ENCODE data around the gene OIT3.
A peak's percentile ranks its signal among the peaks of the same experiment; 100 is the strongest.

OIT3 gene

DNA sequence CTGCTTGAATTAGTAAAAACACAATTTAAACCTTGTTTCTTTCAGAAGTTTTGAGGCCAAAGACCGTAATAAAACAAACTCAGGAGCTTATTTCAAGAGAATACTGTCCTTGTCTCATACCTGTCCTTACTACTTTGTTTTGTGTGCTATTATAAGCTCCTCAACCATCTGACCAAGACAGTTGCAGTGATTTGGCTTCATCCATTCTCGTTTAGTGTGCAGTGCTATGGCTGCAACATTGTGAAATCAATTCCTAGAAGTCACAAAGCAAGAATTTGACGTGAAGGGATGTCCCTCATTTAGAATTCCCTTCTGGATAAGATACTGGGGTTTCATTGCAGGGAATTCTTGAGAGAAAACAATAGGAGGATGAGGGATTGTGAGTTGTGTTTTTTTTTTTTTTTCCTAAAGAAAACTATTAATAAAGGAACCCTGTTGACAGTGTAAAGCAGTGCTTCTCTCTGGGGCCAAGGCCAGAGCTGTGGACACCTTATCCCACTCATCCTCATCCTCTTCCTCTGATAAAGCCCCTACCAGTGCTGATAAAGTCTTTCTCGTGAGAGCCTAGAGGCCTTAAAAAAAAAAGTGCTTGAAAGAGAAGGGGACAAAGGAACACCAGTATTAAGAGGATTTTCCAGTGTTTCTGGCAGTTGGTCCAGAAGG is at the start of gene OIT3:
Gene OIT3, plus strand, starts transcription at position 604 of the 663 bp plus-strand sequence. CDS start 60 bp downstream, outside the sequence.
- no peak for DNase-seq (ENCODE audit: insufficient read length, low spot score)
- FAIRE-seq, result no peak
- no peak for TF ChIP-seq POLR2A (IDR thresholded peaks at IDR 0.05; ENCODE audit: low read depth, low read length)

DNA sequence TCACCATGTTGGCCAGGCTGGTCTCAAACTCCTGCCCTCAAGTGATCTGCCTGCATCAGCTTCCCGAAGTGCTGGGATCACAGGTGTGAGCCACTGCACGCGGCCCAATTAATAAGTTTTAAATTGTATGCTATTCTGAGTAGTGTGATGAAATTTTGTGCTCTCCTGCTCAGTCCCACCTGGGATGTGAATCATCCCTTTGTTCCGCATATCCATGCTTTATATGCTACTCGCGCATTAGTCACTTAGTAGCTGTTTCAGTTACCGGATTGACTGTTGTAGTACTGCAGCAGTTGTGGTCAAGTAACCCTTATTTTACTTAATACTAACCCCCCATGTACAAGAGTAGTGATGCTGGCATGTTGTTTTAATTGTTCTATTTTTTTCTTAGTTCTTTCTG is 47.3 kb upstream of the OIT3 start:
- no peak for TF ChIP-seq POLR2A (IDR thresholded peaks at IDR 0.05; ENCODE audit: low read depth, low read length)
- DNase-seq (ENCODE audit: insufficient read length, low spot score), result peak; percentile 67
- peak; percentile 100 for FAIRE-seq

DNA sequence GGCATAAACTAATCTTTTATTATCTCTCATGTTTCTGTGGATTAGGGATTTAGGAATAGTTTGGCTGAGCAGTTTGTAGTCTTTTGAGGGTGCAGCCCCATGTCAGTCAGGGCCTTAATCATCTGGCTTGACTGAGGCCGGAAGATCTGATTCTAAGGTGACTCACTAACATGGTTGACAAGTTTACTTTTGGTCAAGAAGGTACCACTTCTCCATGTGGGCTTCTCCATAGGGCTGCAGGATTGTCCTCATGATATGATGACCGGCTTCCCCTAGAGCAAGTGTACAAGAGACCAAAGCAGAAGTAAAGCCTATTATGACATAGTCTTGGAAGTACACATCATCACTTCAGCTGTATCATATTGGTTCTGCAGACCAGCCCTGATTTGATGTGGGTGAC is 45.9 kb upstream of the OIT3 start:
- TF ChIP-seq POLR2A (IDR thresholded peaks at IDR 0.05; ENCODE audit: low read depth, low read length), result no peak
- no peak for DNase-seq (ENCODE audit: insufficient read length, low spot score)
- FAIRE-seq, result peak; percentile 85

DNA sequence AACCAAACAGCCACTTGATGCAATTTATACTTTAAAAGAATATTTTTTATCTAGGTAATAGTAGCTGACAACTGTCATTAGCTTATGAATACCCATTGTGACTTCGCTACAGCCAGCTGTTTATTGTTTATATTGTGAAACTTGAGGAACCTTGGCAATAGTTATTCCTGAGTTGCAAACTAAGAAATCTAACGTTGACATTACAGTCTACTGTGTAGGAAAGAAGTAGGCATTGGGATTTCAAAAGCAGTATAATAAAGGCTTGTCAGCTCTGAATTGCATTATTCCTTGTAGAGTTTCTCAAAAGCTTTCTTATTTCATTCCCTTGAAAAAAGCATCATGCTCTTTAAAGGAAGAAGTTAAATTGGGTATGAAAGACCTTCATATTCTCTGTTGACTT is 42.7 kb upstream of the OIT3 start:
- no peak for DNase-seq (ENCODE audit: insufficient read length, low spot score)
- TF ChIP-seq POLR2A (IDR thresholded peaks at IDR 0.05; ENCODE audit: low read depth, low read length), result no peak
- FAIRE-seq, result no peak

DNA sequence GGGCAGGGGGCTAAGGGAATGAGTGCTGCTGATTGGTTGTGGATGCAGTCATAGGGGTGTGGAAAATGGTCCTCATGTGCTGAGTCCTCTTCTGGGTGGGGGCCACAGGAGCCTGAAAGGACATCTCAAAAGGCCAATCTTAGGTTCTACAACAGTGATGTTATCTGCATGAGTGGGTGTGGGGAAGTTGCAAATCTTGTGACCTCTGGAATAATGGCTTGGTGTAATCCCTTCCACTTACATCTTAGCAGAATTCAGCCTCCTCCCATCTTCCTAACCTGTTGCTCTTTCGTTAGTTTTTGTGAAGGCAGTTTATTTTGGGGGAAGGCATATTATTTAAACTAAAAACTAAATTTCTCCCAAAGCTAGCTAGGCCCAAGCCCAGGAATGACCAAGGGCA is 42.0 kb upstream of the OIT3 start:
- no peak for TF ChIP-seq POLR2A (IDR thresholded peaks at IDR 0.05; ENCODE audit: low read depth, low read length)
- FAIRE-seq (no peak), DNase-seq (ENCODE audit: insufficient read length, low spot score) (no peak)

DNA sequence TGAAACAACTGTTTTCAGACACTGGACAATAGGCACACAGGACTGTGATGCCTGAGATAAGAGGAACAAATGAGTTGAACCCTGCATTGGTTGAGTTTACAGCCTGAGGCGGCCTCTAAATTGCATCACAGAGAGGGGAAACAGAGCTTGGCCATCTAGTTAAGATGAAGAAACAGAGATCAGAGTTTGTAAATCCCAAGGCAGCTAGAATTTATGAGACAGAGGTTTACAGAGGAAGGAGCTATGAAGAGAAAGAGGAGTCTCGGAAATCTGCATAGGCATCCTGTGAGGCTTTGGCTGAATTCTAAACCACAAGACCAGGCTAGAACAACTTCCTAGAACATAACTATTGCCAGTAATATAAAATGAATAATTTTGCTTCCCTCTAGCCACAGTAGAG is 41.0 kb upstream of the OIT3 start:
- no peak for TF ChIP-seq POLR2A (IDR thresholded peaks at IDR 0.05; ENCODE audit: low read depth, low read length)
- FAIRE-seq, result no peak
- no peak for DNase-seq (ENCODE audit: insufficient read length, low spot score)

DNA sequence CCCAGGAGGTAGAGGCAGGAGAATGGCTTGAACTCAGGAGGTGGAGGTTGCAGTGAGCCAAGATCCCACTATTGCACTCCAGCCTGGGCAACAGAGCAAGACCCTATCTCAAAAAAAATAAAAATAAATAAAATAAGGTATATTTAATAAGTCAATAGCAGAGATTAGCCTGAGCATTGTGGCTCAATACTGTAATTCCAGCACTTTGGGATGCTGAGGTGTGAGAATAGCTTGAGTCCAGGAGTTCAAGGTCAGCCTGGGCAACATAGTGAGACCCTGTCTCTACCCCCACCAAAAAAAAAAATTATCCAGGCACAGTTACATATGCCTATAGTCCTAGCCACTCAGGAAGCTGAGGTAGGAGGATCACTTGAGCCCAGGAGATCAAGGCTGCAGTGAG is 38.4 kb upstream of the OIT3 start:
- TF ChIP-seq POLR2A (IDR thresholded peaks at IDR 0.05; ENCODE audit: low read depth, low read length), result no peak
- FAIRE-seq (no peak), DNase-seq (ENCODE audit: insufficient read length, low spot score) (no peak)

DNA sequence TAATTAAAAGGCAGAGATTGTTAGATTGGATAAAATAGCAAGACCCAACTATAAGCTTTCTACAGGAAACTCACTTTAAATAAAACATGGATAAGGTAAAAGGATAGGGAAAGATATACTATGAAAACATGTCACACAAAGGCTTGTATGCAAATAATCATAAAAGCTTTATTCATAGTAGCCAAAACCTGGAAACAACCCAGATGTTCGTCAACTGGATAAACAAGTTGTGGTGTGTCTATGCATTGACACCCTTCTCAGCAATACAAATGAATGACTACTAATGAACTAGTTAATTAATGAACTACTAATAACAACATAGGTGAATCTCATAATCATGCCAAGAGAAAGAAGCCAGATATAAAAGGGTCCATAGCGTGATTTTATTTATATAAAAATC is 37.7 kb upstream of the OIT3 start:
- TF ChIP-seq POLR2A (IDR thresholded peaks at IDR 0.05; ENCODE audit: low read depth, low read length), result no peak
- peak; percentile 41 for FAIRE-seq
- DNase-seq (ENCODE audit: insufficient read length, low spot score), result no peak

DNA sequence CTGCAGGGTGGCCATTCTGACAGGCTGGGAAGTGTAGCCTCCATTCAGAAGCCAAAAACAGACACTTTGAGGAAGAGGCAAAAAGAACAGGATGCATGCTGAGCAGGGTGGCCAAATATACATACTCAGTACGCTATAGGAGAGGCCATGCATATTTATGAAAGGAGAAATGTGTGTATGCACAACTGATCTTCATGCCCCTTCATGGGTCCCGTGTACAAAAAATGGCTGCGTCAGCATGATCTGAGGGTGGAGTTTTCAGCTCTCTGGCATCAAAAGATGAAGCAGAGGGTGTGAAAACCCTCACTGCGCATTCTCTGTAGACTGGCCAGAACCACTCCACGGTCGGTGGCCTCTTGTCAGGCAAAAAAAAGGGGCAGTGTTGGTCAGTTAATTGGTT is 35.5 kb upstream of the OIT3 start:
- DNase-seq (ENCODE audit: insufficient read length, low spot score), result no peak
- no peak for FAIRE-seq
- no peak for TF ChIP-seq POLR2A (IDR thresholded peaks at IDR 0.05; ENCODE audit: low read depth, low read length)

DNA sequence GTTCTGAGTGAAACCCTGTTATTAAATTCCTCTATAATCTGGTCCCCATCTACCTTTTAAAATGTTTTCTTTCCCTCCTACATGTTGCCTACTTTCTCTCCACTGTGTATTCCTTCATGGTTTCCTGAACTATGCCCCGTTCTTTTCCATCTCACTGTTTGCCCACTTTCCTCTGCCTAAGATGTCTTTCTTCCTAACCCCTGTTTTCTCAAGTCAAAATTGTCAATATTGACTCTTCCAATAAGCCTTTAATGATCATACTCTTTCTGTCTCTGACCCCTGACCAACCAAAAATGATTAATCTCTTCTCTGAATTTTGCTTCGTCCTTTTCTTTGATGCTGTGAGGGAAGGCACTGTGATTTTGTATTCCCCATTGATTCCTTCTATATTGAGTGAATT is 30.6 kb upstream of the OIT3 start:
- no peak for DNase-seq (ENCODE audit: insufficient read length, low spot score)
- TF ChIP-seq POLR2A (IDR thresholded peaks at IDR 0.05; ENCODE audit: low read depth, low read length), result no peak
- FAIRE-seq, result peak; percentile 33

DNA sequence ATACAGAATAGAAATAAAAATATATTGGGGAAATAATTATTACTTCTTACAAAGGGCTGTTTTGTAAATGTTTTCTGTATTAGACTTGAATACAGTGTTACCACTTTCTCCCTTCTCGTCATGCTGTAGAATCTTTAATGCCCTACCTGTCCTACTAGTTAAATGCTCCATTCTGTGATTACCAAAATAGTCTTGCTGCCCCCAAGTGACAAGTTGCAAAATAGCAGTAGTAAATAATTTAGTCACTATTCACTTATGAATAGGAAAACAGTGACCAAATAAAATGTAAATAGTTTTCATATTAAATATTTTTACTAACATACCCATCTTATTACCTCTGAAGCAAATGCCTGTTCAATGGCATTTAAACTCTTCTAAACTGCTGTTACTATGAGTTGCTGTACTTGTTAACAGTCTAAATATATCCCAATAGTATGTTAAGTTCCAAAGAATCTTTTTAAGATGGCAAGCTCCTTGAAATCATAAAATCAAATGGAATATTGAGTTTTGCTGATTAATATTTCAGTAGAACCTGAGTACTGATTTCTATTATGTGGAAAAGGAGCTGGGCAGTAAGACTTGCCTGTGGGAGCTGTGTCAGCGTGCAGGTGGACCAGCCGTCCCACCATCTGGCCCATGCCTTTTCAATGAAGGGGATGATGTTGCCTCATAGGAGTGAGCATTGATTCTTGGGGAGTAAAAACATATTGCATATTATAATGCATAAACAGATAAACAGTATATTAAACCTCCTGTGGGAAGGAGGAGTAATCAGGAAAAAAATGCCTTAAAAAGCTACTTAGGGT is 18.1 kb upstream of the OIT3 start:
- FAIRE-seq (peak; percentile 92), DNase-seq (ENCODE audit: insufficient read length, low spot score) (no peak)
- no peak for TF ChIP-seq POLR2A (IDR thresholded peaks at IDR 0.05; ENCODE audit: low read depth, low read length)

DNA sequence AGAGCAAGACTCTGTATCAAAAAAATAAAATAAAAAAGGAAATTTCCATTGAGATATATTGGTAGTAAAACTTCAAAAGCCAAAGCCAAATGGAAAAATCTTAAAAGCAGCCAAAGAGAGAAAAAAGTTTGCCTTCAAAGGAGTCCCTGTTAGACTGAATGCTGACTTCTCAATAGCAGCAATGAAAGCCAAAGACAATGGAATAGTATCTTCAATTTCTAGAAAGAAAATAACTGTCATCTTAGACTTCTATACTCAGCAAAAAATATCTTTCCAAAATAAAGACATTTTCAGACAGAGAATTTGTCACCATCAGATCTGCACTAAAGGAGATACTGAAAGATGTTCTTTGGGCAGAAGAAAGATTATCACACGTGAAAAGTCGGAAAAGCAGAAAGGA is 14.3 kb upstream of the OIT3 start:
- DNase-seq (ENCODE audit: insufficient read length, low spot score) (no peak), FAIRE-seq (no peak)
- no peak for TF ChIP-seq POLR2A (IDR thresholded peaks at IDR 0.05; ENCODE audit: low read depth, low read length)

DNA sequence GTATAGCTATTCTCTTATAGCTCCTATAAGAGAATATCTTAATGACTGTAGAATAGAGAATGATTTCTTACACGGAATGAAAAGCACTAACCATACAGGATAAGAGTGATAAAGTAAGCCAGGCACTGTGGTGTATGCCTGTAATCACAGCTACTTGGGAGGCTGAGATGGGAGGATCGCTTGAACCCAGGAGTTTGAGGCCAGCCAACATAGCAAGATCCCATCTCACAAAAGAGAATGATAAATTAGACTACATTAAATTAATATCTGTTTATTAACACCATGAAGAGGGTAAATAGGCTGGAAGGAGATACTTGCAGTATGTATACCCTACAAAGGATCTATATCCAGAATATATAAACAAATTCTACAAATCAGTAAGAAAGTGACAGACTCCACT is 12.2 kb upstream of the OIT3 start:
- no peak for DNase-seq (ENCODE audit: insufficient read length, low spot score)
- TF ChIP-seq POLR2A (IDR thresholded peaks at IDR 0.05; ENCODE audit: low read depth, low read length), result no peak
- peak; percentile 30 for FAIRE-seq

DNA sequence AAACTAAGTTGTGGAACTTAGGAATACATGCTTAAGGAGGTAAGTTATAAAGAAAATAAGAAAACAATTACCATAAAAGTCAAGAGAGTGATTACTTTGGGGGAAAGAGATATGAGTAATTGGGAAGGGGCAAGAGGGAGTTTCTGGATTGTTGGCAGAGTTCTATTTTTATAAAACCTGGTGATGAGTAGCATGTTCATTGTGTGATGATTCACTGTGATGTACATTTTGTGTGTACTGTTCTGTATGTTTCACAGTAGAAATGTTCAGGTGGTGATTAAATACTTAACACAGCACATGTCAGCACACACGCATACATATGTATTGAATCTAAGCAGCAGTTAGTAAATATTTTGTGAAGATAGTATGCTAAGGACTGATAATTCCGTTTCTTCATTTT is 9.7 kb upstream of the OIT3 start:
- FAIRE-seq (peak; percentile 67), DNase-seq (ENCODE audit: insufficient read length, low spot score) (no peak)
- TF ChIP-seq POLR2A (IDR thresholded peaks at IDR 0.05; ENCODE audit: low read depth, low read length), result no peak

DNA sequence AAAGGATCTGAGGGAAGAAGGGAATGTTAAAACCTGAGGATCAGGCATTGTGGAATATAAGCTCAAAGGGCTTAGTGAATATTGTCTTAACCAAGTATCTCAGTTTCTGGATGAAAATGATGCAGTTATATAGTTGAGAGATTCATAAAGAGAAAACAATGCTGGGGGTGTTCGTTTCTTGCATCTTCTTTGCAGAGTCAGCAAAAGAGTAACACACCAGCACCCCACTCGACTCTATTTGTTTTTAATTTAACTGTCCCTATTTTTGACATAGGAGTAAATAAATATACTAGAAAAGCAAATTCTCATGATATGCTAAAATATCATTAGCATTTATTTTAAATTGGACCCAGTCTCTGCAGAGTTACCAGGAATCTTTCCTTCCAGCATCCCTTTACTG is 7.6 kb upstream of the OIT3 start:
- no peak for TF ChIP-seq POLR2A (IDR thresholded peaks at IDR 0.05; ENCODE audit: low read depth, low read length)
- FAIRE-seq (no peak), DNase-seq (ENCODE audit: insufficient read length, low spot score) (no peak)

Data from H54 (cell line).